SK-N-SH (cell line): ENCODE data around the gene NSL1. TPM values are rescaled to one million over a fixed set of nuclear protein-coding genes. Genes with fewer than 3 reads are reported as not detected.

ENCODE experiments used
- CTCF ChIA-PET: fragments of 300-600, 350-600 bp; formaldehyde crosslinking; extraction: SDS; loops from one replicate; lab custom pipeline; 2021; lab: Yijun Ruan, JAX
- POLR2A ChIA-PET: fragments of 350-600 bp; sonication (Branson Sonifier 250); formaldehyde crosslinking; extraction: SDS; loops from one replicate; lab custom pipeline; 2020; ENCODE audit warnings: antibody characterized with exemption, inconsistent platforms; lab: Yijun Ruan, JAX
- DNase-seq: peaks from one replicate; pipeline ENCODE4 v3.0.0; 2012
- H2AFZ ChIP-seq: fragments of 200-600 bp; sonication (generic); 2 replicates; pipeline ENCODE4 v1.8.1; 2016; ENCODE audit warnings: antibody characterized with exemption, mild to moderate bottlenecking, low read depth
- H3F3A ChIP-seq: fragments of 200-600 bp; sonication (generic); replicated peaks from 2 replicates; pipeline ENCODE3; 2016; ENCODE audit warnings: antibody characterized with exemption, mild to moderate bottlenecking; ENCODE audit not compliant: insufficient read depth
- H3K27ac ChIP-seq, 2 experiments: fragments of 200-500 bp in 1 of 2; fragments of 200-600 bp in 1 of 2; sonication (Bioruptor generic) in 1 of 2; sonication (generic), shearing (Covaris generic) in 1 of 2; 2 replicates each; pipeline versions ENCODE4 v1.5.1 to v1.6.1; 2014 to 2016; ENCODE audit warnings: low read depth in 2 of 2, inconsistent platforms in 1 of 2, low read length in 1 of 2, mild to moderate bottlenecking in 1 of 2, mixed read lengths in 1 of 2
- H3K27me3 ChIP-seq: fragments of 200-600 bp; sonication (generic), shearing (Covaris generic); 2 replicates; pipeline ENCODE4 v1.6.1; 2016; ENCODE audit warnings: mixed run types; ENCODE audit not compliant: insufficient read depth
- H3K36me3 ChIP-seq, 2 experiments: fragments of 200-500 bp in 1 of 2; fragments of 200-600 bp in 1 of 2; sonication (Bioruptor generic) in 1 of 2; sonication (generic) in 1 of 2; replicated peaks in 1 of 2; 2 replicates each; pipeline versions ENCODE3 to v1.5.1; 2014 to 2016; ENCODE audit warnings: low read length in 1 of 2, mild to moderate bottlenecking in 1 of 2; ENCODE audit not compliant: insufficient read depth in 2 of 2, control insufficient read depth in 1 of 2
- H3K4me1 ChIP-seq, 2 experiments: fragments of 200-500 bp in 1 of 2; fragments of 200-600 bp in 1 of 2; sonication (Bioruptor generic) in 1 of 2; sonication (generic), shearing (Covaris generic) in 1 of 2; 2 replicates each; pipeline versions ENCODE4 v1.5.1 to v1.6.1; 2014 to 2016; ENCODE audit warnings: low read depth in 1 of 2, low read length in 1 of 2, mixed run types in 1 of 2; ENCODE audit not compliant: insufficient read depth in 2 of 2, control insufficient read depth in 1 of 2
- H3K4me2 ChIP-seq: fragments of 200-600 bp; sonication (generic), shearing (Covaris generic); 2 replicates; pipeline ENCODE4 v1.6.1; 2017; ENCODE audit warnings: mixed run types
- H3K4me3 ChIP-seq, 2 experiments: fragments of 200-500 bp in 1 of 2; fragments of 200-600 bp in 1 of 2; sonication (Bioruptor generic) in 1 of 2; sonication (generic), shearing (Covaris generic) in 1 of 2; 2 replicates each; pipeline versions ENCODE4 v1.5.1 to v1.8.1; 2014 to 2016; ENCODE audit warnings: low read depth in 2 of 2, inconsistent platforms in 1 of 2, low read length in 1 of 2, mild to moderate bottlenecking in 1 of 2, mixed read lengths in 1 of 2, moderate library complexity in 1 of 2
- H3K79me2 ChIP-seq: fragments of 200-600 bp; sonication (generic); 2 replicates; pipeline ENCODE4 v1.8.1; 2017; ENCODE audit warnings: mild to moderate bottlenecking; ENCODE audit not compliant: insufficient read depth
- H3K9ac ChIP-seq: fragments of 200-600 bp; sonication (generic); 2 replicates; pipeline ENCODE4 v1.6.1; 2017; ENCODE audit warnings: mixed run types
- H3K9me2 ChIP-seq: fragments of 200-600 bp; sonication (generic); 2 replicates; pipeline ENCODE4 v1.6.1; 2017; ENCODE audit warnings: mixed run types
- H3K9me3 ChIP-seq: fragments of 200-600 bp; sonication (generic); 2 replicates; pipeline ENCODE4 v1.6.1; 2017; ENCODE audit warnings: mixed run types, mild to moderate bottlenecking, moderate library complexity
- H4K20me1 ChIP-seq: fragments of 200-600 bp; sonication (generic); 2 replicates; pipeline ENCODE4 v1.6.1; 2017; ENCODE audit warnings: mild to moderate bottlenecking, mixed run types; ENCODE audit not compliant: insufficient read depth
- EP300 ChIP-seq, 2 experiments: IDR thresholded peaks; 2 replicates each; pipeline versions ENCODE4 v1.4.0 to v1.6.1; 2012; ENCODE audit warnings: borderline replicate concordance in 1 of 2, low read depth in 1 of 2, low read length in 1 of 2
- EZH2phosphoT487 ChIP-seq: fragments of 200-600 bp; sonication (generic); IDR thresholded peaks from 2 replicates; pipeline ENCODE4 v1.6.1; 2017; ENCODE audit warnings: low read depth, mixed run types, mild to moderate bottlenecking, antibody characterized with exemption, moderate library complexity, borderline replicate concordance
- GATA2 ChIP-seq: sonication (generic); formaldehyde crosslinking; IDR thresholded peaks from 2 replicates; pipeline ENCODE4 v1.5.0; 2020; ENCODE audit warnings: mild to moderate bottlenecking, missing genetic modification reagents
- IRF3 ChIP-seq: fragments of 150-350 bp; IDR thresholded peaks from 2 replicates; pipeline ENCODE4 v1.6.1; 2016; ENCODE audit warnings: mild to moderate bottlenecking, low read depth, low read length
- MAX ChIP-seq: IDR thresholded peaks from 2 replicates; pipeline ENCODE4 v1.4.0; 2012; ENCODE audit warnings: low read depth
- NRF1 ChIP-seq: IDR thresholded peaks from 2 replicates; pipeline ENCODE4 v1.6.1; 2012; ENCODE audit warnings: low read depth, mild to moderate bottlenecking, low read length
- PBX3 ChIP-seq: IDR thresholded peaks from 2 replicates; pipeline ENCODE4; 2012
- SIN3A ChIP-seq: IDR thresholded peaks from 2 replicates; pipeline ENCODE4 v1.6.1; 2012; ENCODE audit warnings: low read depth, mild to moderate bottlenecking, low read length, moderate library complexity, borderline replicate concordance
- TAF1 ChIP-seq: IDR thresholded peaks from 2 replicates; pipeline ENCODE4 v1.6.1; 2012; ENCODE audit warnings: low read depth, mild to moderate bottlenecking, low read length, moderate library complexity, borderline replicate concordance
- YY1 ChIP-seq: IDR thresholded peaks from 2 replicates; pipeline ENCODE4 v1.4.0; 2012; ENCODE audit warnings: low read depth, mild to moderate bottlenecking
- WGBS: methylation state at CpG from one replicate; pipeline ENCODE4 v1.1.6; 2017; ENCODE audit warnings: low lambda C conversion rate; 5-methylcytosine and 5-hydroxymethylcytosine counted together
- polyA plus RNA-seq, 3 experiments: library from polyadenylated mRNA; depleted of rRNA; stranded (reverse); fragments of >200 nt; gene quantifications; 2 replicates each; pipeline ENCODE4 v1.2.3, GENCODE V29; 2012

The NSL1 gene
- polyA plus RNA-seq, 1 of the 3 experiments (the other 2 are of a cell fraction), result 22.5 TPM

GRCh38 chr1:212759683-212760082, 31.9 kb downstream of the NSL1 start:
- WGBS, result 97% methylated on average over 5 of the region's 5 CpGs

GRCh38 chr1:212754680-212755079, 36.9 kb downstream of the NSL1 start:
- no peak overlapping the region for H3K9ac ChIP-seq
- no peak overlapping the region for H2AFZ ChIP-seq
- peaks cover 11 to 13% of the 10 kb centered on the region in 2 experiments; a peak in 3 of 4 replicates for H3K4me1 ChIP-seq
- TF ChIP-seq GATA2 (CRISPR knock-in tag) (peak; percentile 48), NRF1 (no peak)
- TF ChIP-seq, all 33 proteins: peak for 1
- Histone ChIP-seq H3K4me3 (no peak overlapping the region), H3F3A (peaks cover 8% of the 10 kb centered on the region), H3K27me3 (no peaks in the 10 kb centered on the region), H3K79me2 (no peaks in the 10 kb centered on the region), H4K20me1 (no peaks in the 10 kb centered on the region), H3K4me2 (no peak overlapping the region), H3K9me3 (no peaks in the 10 kb centered on the region), H3K27ac (peak overlapping the region in 1 of 2 experiments; percentile 12; a peak in 1 of 4 replicates), H3K9me2 (no peaks in the 10 kb centered on the region), H3K36me3 (no peaks in the 10 kb centered on the region)
- ChIA-PET CTCF (interaction anchor here (0.9 to 1.4 kb wide), 3 partner anchors 10 to 278 kb away, joined by 3 to 10 read pairs (median 5); no protein-coding TSS in a partner anchor), POLR2A (interaction anchor here (1.0 kb wide), 1 partner anchor 146 kb away, joined by 3 read pairs; the partner anchor contains the start of gene ATF3)
- peak; percentile 69 for DNase-seq
- WGBS, result 80% methylated on average over 1 of the region's 1 CpG

More at GRCh38 chr1:212759683-212760082, 31.9 kb downstream of the NSL1 start:
- Histone ChIP-seq H3K79me2 (peaks cover 10% of the 10 kb centered on the region; the same call in 1 of the 2 replicates), H4K20me1 (no peaks in the 10 kb centered on the region), H3K9me2 (no peaks in the 10 kb centered on the region), H3K4me3 (no peak overlapping the region), H3K4me1 (peaks cover 0 to 2% of the 10 kb centered on the region in 2 experiments; a peak in 1 of 4 replicates), H3K27me3 (no peaks in the 10 kb centered on the region), H3F3A (no peaks in the 10 kb centered on the region), H3K27ac (no peak overlapping the region), H3K9me3 (no peaks in the 10 kb centered on the region), H2AFZ (no peak overlapping the region), H3K9ac (no peak overlapping the region), H3K36me3 (peaks cover 5 to 8% of the 10 kb centered on the region in 2 experiments), H3K4me2 (no peak overlapping the region)
- ChIA-PET POLR2A (interaction anchor here (0.6 kb wide), 1 partner anchor 48 kb away, joined by 3 read pairs; no protein-coding TSS in a partner anchor), CTCF (interaction anchor here (0.7 to 2.5 kb wide), 3 partner anchors 10 to 303 kb away, joined by 3 to 17 read pairs (median 4); no protein-coding TSS in a partner anchor)
- TF ChIP-seq YY1, result no peak
- TF ChIP-seq PBX3, result no peak
- DNase-seq, result no peak

DNA sequence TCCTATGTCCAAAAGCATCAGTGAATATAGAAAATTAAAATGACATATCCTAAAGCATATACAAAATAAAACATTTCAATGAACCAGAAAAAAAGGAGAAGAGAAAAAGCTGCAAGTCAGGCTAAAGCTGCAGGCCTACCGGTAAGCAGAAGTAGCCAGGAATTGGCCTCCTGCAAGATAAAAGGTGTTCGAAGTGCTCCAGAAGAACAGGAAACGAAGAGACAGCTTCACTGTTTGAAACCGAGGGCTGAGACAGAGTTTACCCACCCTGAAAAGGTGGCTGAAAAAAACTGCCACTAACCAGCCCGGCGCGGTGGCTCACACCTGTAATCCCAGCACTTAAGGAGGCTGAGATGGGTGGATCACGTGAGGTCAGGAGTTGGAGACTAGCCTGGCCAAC, 37.4 kb downstream of the NSL1 start:
- TF ChIP-seq SIN3A (no peak), IRF3 (no peak), EZH2phosphoT487 (no peak), EP300 (IDR thresholded peaks at IDR 0.05; ENCODE audit: borderline replicate concordance in 1 of 2, low read depth in 1 of 2, low read length in 1 of 2) (no peak), TAF1 (no peak), MAX (no peak)
- Histone ChIP-seq H3K4me1 (peaks cover 11 to 13% of the 10 kb centered on the region in 2 experiments; a peak in 3 of 4 replicates), H3K4me3 (no peak overlapping the region), H3K36me3 (no peaks in the 10 kb centered on the region), H4K20me1 (no peaks in the 10 kb centered on the region), H3K9me2 (no peaks in the 10 kb centered on the region), H3K4me2 (no peak overlapping the region), H3K27ac (no peak overlapping the region), H3K79me2 (no peaks in the 10 kb centered on the region), H3K9me3 (no peaks in the 10 kb centered on the region), H2AFZ (no peak overlapping the region), H3K9ac (no peak overlapping the region), H3K27me3 (no peaks in the 10 kb centered on the region), H3F3A (peaks cover 8% of the 10 kb centered on the region)
- CTCF ChIA-PET, result interaction anchor here (0.9 to 1.5 kb wide), 4 partner anchors 8 to 277 kb away, joined by 3 to 10 read pairs (median 4); no protein-coding TSS in a partner anchor
- POLR2A ChIA-PET, result interaction anchor here (1.0 kb wide), 1 partner anchor 146 kb away, joined by 3 read pairs; the partner anchor contains the start of gene ATF3
- WGBS, result 86% methylated on average over 8 of the region's 8 CpGs
- DNase-seq, result no peak
